Peyer's patch (tissue), 4 donors: Measurements from ENCODE around the gene ARFIP1.

Source experiments
- POLR2A ChIP-seq, 2 donors: fragments of 450-650 bp; IDR thresholded peaks; one replicate each; pipeline ENCODE4 v1.5.1; 2017; ENCODE audit warnings: antibody characterized with exemption in 2 of 2, mild to moderate bottlenecking in 2 of 2, moderate library complexity in 2 of 2
- TF ChIP-seq, protein P1 (sequence below), 6 experiments: fragments of 450-650 bp in 4 of 6; fragments of 200-600 bp in 2 of 6; sonication (generic) in 1 of 6; IDR thresholded peaks; one replicate each; pipeline ENCODE4 v1.5.1; 2017 to 2019; ENCODE audit warnings: antibody characterized with exemption in 6 of 6, mild to moderate bottlenecking in 3 of 6, moderate library complexity in 1 of 6

GRCh38 chr4:152925851-152926250 is 146.1 kb downstream of the ARFIP1 start:
- TF ChIP-seq, protein P1, sequence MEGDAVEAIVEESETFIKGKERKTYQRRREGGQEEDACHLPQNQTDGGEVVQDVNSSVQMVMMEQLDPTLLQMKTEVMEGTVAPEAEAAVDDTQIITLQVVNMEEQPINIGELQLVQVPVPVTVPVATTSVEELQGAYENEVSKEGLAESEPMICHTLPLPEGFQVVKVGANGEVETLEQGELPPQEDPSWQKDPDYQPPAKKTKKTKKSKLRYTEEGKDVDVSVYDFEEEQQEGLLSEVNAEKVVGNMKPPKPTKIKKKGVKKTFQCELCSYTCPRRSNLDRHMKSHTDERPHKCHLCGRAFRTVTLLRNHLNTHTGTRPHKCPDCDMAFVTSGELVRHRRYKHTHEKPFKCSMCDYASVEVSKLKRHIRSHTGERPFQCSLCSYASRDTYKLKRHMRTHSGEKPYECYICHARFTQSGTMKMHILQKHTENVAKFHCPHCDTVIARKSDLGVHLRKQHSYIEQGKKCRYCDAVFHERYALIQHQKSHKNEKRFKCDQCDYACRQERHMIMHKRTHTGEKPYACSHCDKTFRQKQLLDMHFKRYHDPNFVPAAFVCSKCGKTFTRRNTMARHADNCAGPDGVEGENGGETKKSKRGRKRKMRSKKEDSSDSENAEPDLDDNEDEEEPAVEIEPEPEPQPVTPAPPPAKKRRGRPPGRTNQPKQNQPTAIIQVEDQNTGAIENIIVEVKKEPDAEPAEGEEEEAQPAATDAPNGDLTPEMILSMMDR (IDR thresholded peaks at IDR 0.05) = no peak
- TF ChIP-seq POLR2A (IDR thresholded peaks at IDR 0.05) = no peak
